IPS-15b (cell line): ENCODE results near the gene PCSK1.

Experiments used
- H3K27me3 ChIP-seq: one replicate; pipeline ENCODE4 v1.6.1; 2013; ENCODE audit warnings: low read length; ENCODE audit not compliant: control insufficient read depth, insufficient read depth
- H3K36me3 ChIP-seq: one replicate; pipeline ENCODE4 v1.6.1; 2013; ENCODE audit warnings: low read length; ENCODE audit not compliant: control insufficient read depth, insufficient read depth
- H3K4me1 ChIP-seq: one replicate; pipeline ENCODE4 v1.6.1; 2013; ENCODE audit warnings: mild to moderate bottlenecking, low read length; ENCODE audit not compliant: control insufficient read depth, insufficient read depth
- H3K4me3 ChIP-seq: one replicate; pipeline ENCODE4 v1.5.1; 2013; ENCODE audit warnings: low read depth, low read length
- H3K9ac ChIP-seq: one replicate; pipeline ENCODE4 v1.6.1; 2013; ENCODE audit warnings: low read depth, mild to moderate bottlenecking, low read length
- H3K9me3 ChIP-seq: one replicate; pipeline ENCODE4 v1.6.1; 2013; ENCODE audit warnings: mild to moderate bottlenecking, low read length; ENCODE audit not compliant: control insufficient read depth, insufficient read depth

PCSK1 gene

GRCh38 chr5:96433066-96433447 is at the start of gene PCSK1:
PCSK1 (minus strand) TSS chr5:96433248; CDS start chr5:96433042, 206 bp downstream.
- Histone ChIP-seq H3K27me3 (peaks cover 59% of the 10 kb centered on the region), H3K36me3 (no peaks in the 10 kb centered on the region), H3K4me1 (peaks cover 16% of the 10 kb centered on the region), H3K9ac (peak within 1 kb of the TSS; percentile 16), H3K9me3 (no peaks in the 10 kb centered on the region), H3K4me3 (peak within 1 kb of the TSS; percentile 86)

GRCh38 chr5:96481867-96482266 is 48.8 kb upstream of the PCSK1 start:
- no peaks in the 10 kb centered on the region for H3K4me1 ChIP-seq
- H3K9me3 ChIP-seq = no peaks in the 10 kb centered on the region
- no peak overlapping the region for H3K4me3 ChIP-seq
- no peaks in the 10 kb centered on the region for H3K36me3 ChIP-seq
- H3K27me3 ChIP-seq = no peaks in the 10 kb centered on the region
- H3K9ac ChIP-seq = no peak overlapping the region

- Histone ChIP-seq H3K4me1 (no peaks in the 10 kb centered on the region), H3K36me3 (no peaks in the 10 kb centered on the region), H3K27me3 (no peaks in the 10 kb centered on the region)
These were observed 48.1 kb upstream of the PCSK1 start for GRCh38 chr5:96481009-96481786.

GRCh38 chr5:96478983-96479382 is 45.9 kb upstream of the PCSK1 start:
- Histone ChIP-seq H3K27me3 (no peaks in the 10 kb centered on the region), H3K4me3 (no peak overlapping the region), H3K9me3 (no peaks in the 10 kb centered on the region), H3K4me1 (no peaks in the 10 kb centered on the region), H3K36me3 (no peaks in the 10 kb centered on the region), H3K9ac (no peak overlapping the region)

More at GRCh38 chr5:96481009-96481786, 48.1 kb upstream of the PCSK1 start:
- Histone ChIP-seq H3K4me3 (no peak overlapping the region), H3K9ac (no peak overlapping the region), H3K9me3 (no peaks in the 10 kb centered on the region)

GRCh38 chr5:96476654-96477053 is 43.6 kb upstream of the PCSK1 start:
- no peaks in the 10 kb centered on the region for H3K27me3 ChIP-seq
- no peaks in the 10 kb centered on the region for H3K36me3 ChIP-seq
- H3K4me1 ChIP-seq = no peaks in the 10 kb centered on the region
- no peaks in the 10 kb centered on the region for H3K9me3 ChIP-seq
- H3K9ac ChIP-seq = no peak overlapping the region
- H3K4me3 ChIP-seq = no peak overlapping the region

GRCh38 chr5:96474073-96474472 is 41.0 kb upstream of the PCSK1 start:
- Histone ChIP-seq H3K27me3 (no peaks in the 10 kb centered on the region), H3K4me1 (peaks cover 9% of the 10 kb centered on the region), H3K9ac (no peak overlapping the region), H3K36me3 (no peaks in the 10 kb centered on the region), H3K4me3 (no peak overlapping the region), H3K9me3 (no peaks in the 10 kb centered on the region)

- Histone ChIP-seq H3K9me3 (no peaks in the 10 kb centered on the region), H3K9ac (no peak overlapping the region), H3K27me3 (no peaks in the 10 kb centered on the region), H3K4me3 (no peak overlapping the region), H3K36me3 (no peaks in the 10 kb centered on the region), H3K4me1 (peaks cover 9% of the 10 kb centered on the region)
These were observed 40.1 kb upstream of the PCSK1 start for GRCh38 chr5:96473155-96473554.

GRCh38 chr5:96470785-96471184 is 37.7 kb upstream of the PCSK1 start:
- Histone ChIP-seq H3K27me3 (no peaks in the 10 kb centered on the region), H3K4me1 (peaks cover 9% of the 10 kb centered on the region), H3K4me3 (no peak overlapping the region), H3K9ac (no peak overlapping the region), H3K9me3 (no peaks in the 10 kb centered on the region), H3K36me3 (no peaks in the 10 kb centered on the region)

GRCh38 chr5:96468956-96469355 is 35.9 kb upstream of the PCSK1 start:
- H3K9me3 ChIP-seq = no peaks in the 10 kb centered on the region
- no peak overlapping the region for H3K4me3 ChIP-seq
- H3K9ac ChIP-seq = no peak overlapping the region
- no peaks in the 10 kb centered on the region for H3K36me3 ChIP-seq
- H3K27me3 ChIP-seq = no peaks in the 10 kb centered on the region
- peaks cover 9% of the 10 kb centered on the region for H3K4me1 ChIP-seq

GRCh38 chr5:96463091-96463490 is 30.0 kb upstream of the PCSK1 start:
- Histone ChIP-seq H3K9ac (no peak overlapping the region), H3K9me3 (no peaks in the 10 kb centered on the region), H3K4me3 (no peak overlapping the region), H3K36me3 (no peaks in the 10 kb centered on the region), H3K27me3 (no peaks in the 10 kb centered on the region), H3K4me1 (no peaks in the 10 kb centered on the region)

- H3K9ac ChIP-seq = no peak overlapping the region
- H3K4me3 ChIP-seq = no peak overlapping the region
- H3K9me3 ChIP-seq = no peaks in the 10 kb centered on the region
- no peaks in the 10 kb centered on the region for H3K36me3 ChIP-seq
- H3K27me3 ChIP-seq = no peaks in the 10 kb centered on the region
- no peaks in the 10 kb centered on the region for H3K4me1 ChIP-seq
These were observed 26.5 kb upstream of the PCSK1 start for GRCh38 chr5:96459313-96460121.

- Histone ChIP-seq H3K4me1 (no peaks in the 10 kb centered on the region), H3K27me3 (no peaks in the 10 kb centered on the region), H3K36me3 (no peaks in the 10 kb centered on the region), H3K9ac (no peak overlapping the region), H3K4me3 (no peak overlapping the region), H3K9me3 (no peaks in the 10 kb centered on the region)
These were observed 25.1 kb upstream of the PCSK1 start for GRCh38 chr5:96458176-96458575.
